NCI-H2196 (cell line): ENCODE results near the gene KLRF1.
"Not testable (repeated sequence)": the region's sequence is repeated elsewhere in the genome, so short reads cannot be mapped to it uniquely, and the experiment has no call there.

Source experiments
- DNase-seq: peaks from one replicate; lab custom pipeline; 2025; ENCODE audit not compliant: unreplicated experiment; lab: John Stamatoyannopoulos, UW

KLRF1 gene

DNA sequence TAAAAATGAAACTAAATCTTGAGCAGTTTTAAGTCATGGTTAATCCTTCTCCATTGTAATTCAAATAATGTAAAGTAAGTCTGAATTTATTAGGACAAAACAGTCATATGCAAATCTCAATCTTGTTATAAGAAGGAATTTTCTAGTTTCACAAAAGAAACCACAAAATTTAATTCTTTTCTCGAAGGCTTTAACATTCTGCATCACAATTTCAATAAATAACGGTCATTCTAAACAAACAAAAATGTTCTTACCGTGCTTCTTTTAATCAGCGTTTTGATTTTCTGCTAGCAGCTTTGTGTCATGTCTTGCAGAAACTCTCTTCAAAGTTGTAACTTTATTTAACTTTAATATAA is 41.6 kb downstream of the KLRF1 start:
- no peak for DNase-seq

DNA sequence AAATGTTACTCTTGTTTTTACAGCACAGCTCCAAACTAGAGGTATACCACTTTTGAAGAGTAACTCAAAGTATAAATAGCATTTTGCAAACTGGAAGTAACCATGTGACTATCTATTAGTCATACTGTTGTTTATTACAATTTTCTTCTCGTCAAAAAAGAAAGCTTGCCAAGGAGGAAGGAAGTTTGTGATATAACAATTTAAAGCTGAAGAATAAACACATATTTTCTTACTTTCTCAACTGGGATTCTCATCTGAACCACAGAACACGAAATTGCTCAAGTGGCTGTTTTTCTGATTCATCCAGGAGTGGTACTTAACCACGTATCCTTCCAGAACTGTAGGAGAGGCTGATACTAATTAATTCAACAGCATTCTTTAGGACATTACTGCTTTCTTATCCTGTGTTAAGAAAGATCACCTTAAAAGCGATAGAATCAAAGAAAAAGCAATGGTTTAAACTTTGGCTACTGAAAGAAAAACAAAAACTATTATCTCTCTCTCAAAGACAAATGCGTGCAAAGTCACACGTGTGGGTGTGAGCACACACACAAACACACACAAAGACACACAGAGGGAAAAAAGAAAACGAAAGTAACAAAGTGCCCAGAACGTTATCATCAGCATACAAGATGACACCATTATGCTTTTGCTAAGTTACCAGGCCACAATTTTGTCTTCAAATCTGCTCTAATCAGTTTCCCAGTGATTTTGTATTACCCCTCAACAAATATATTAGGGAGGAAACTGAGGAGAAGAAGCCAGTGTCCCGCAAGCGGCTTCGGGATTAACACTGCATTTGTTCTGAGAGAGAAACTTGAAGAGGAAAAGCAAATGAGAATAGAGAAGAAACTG is 42.3 kb downstream of the KLRF1 start, which contains the start of gene CLEC2B:
CLEC2B (minus strand) TSS at position 48 of the 855 bp plus-strand sequence.
- DNase-seq = no peak

DNA sequence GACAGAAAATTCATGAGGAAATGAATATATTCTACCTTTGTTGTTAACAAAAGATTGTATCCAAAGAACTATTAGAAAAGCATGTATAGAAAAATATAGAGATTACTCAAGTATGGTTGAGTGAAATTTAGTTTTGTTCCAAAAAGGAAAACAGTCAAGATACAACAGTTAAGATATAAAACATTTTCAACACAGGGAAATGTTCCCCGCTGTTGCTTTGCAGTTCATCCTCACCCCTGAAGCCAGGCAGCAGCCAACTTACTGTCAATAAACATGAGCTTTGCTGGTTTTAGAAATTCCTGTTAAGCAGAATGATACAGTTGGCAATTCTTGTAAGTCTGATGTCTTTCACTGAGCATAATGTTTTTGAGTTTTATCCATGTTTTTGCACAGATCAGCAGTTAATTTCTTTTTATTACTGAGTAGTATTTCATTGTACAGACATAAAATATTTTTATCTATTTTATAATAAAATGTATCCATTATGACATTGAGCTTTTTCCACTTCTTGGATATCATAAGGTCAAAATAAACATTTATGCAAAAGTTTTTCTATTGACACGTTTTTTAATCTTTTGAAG is 43.1 kb downstream of the KLRF1 start:
- DNase-seq = no peak

DNA sequence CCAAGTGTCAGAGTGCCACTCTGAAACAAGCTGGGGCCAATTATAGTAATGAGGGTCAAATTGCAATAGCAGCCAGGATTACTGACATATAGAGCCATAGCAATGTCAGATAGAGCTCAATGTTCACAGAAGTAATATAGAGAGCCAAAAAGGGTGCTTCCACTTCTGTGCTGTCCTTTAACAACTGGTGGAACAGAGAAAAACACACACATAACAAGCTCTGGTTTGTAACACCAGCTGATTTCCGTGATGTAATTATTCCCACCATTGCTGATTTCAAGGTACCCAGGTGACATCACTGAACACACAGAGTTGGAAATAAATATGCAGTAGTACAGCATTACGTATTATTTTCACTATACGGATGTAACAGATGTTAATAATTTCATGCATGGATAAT is 44.9 kb downstream of the KLRF1 start:
- no peak for DNase-seq

DNA sequence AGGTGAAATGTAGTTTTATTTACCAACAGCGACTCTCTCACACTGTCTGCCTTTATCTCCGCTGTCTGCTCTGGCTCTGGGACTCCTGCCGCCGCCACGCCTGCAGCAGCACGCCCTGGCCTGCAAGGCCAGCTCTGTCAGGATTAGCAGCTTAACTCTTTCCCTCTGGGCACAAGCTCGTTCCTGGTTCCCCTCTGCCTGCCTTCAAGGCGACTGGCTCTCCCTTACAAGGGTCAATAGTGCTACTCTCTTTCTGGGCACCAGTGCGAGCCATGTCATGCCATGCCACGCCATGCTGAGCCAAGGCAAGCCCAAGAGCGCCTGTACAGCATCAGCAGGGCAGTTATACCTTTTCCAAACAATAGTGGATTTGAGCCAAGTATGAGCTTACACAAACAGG is 45.5 kb downstream of the KLRF1 start:
- DNase-seq = no peak

- DNase-seq = not testable (repeated sequence)
Measured at GRCh38 chr12:9876120-9876519, 48.8 kb downstream of the KLRF1 start.

DNA sequence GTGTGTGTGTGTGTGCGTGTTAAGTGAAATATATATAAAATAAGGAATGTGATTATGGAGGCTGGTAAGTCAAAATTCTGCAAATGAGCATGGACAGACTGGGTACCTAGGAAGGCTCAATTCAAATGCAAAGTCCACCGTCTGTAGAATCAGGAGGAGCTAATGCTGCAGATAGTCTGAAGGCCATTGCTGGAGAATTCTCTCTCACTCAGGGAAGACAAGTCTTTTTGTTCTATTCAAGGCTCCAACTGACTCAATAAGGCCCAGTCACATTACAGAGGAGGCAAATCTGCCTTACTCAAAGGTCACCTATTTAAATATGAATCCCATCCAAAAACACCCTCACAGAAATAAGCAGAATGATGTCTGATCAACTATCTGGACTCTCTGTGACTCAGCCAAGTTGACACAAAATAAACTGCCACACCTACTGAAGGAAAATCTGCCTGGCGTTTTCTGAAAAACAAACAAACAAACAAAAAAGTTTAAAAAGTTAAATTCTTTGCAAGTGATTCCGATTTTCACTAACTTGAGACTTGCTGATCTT is 53.3 kb downstream of the KLRF1 start:
- no peak for DNase-seq

GRCh38 chr12:9881246-9881645 is 54.0 kb downstream of the KLRF1 start, which contains the start of gene KLRF2:
TSS of gene KLRF2 (plus strand) at chr12:9881489. CDS start at chr12:9881596, 107 bp downstream.
- no peak for DNase-seq

DNA sequence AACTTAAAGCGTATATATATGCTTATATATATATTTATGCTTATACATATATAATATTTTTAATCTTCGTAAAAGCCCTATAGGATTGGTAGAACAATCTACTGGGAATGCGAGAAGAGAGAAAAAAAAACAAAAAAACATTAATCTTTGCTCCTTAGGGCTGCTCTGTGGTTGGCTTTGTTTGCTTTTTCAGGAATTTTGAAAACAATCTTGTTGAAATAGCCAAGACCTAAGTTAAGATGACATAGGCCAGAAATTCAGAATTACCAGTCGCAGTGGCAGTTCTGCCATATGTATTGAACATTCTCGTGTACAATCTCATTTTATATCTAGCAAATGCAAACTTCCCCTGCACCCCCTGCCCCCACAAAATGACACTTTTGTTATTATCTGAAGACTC is 54.7 kb downstream of the KLRF1 start:
- no peak for DNase-seq

- DNase-seq = no peak
Measured at GRCh38 chr12:9883175-9883574, 55.9 kb downstream of the KLRF1 start.

DNA sequence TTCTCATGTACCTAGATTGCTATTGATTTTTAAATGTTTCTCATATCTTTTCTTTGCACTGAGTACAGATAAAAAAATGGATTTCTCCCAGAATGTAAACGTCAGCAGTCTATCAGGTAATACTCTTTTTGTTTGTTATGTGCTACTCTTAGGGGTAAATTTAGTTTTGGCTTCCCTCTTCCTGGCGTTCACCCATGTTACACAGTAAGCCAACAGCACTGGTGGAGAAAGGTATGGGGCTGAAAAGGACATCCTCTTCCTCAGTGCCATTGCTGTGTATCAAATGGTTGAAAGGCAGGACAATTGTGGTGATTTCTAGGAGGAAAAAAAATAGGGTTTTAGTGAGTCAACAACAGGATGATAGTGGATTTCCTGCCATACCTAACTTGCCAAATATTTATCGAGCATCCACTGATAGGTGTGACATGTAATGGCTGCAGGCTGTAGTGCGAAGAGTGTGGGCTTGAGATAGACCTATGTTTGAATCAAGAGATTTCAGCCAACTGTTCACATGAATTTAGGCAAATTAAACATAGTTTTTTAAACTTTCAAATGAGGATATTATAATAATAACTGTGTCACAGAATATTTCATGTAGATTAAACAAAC is 61.5 kb downstream of the KLRF1 start:
- DNase-seq = no peak
